ENCODE measurements around the gene DDIT3. TPM values are rescaled to one million over a fixed set of nuclear protein-coding genes. Genes with fewer than 3 reads are reported as not detected.
"Not testable (repeated sequence)": the region's sequence is repeated elsewhere in the genome, so short reads cannot be mapped to it uniquely, and the experiment has no call there.

Gene DDIT3
- polyA plus RNA-seq, 4 donors, result 41.1 to 105 (median 46.9) TPM

- not testable (repeated sequence) for DNase-seq; FAIRE-seq; H3K4me1 ChIP-seq (ENCODE audit: control insufficient read depth in 3 of 3, insufficient read depth in 2 of 3, low read depth in 1 of 3, low read length in 2 of 3); H3K4me3 ChIP-seq (ENCODE audit: low read depth in 1 of 3, low read length in 3 of 3); H3K9me3 ChIP-seq (ENCODE audit: control insufficient read depth in 2 of 2, insufficient read depth in 1 of 2, low read depth in 1 of 2, low read length in 1 of 2); H3K27ac ChIP-seq (ENCODE audit: low read depth in 1 of 3, low read length in 2 of 3); H3K27me3 ChIP-seq (ENCODE audit: control insufficient read depth in 3 of 3, insufficient read depth in 3 of 3, low read length in 3 of 3)
- H3K36me3 ChIP-seq (ENCODE audit: control insufficient read depth in 3 of 3, insufficient read depth in 2 of 3, low read depth in 1 of 3, low read length in 3 of 3), result peaks cover 11 to 46% (median 18%) of the 10 kb centered on the region in 3 donors
- 97 to 98% (median 98%) methylated on average over 38 to 45 of the region's 48 CpGs for WGBS, 3 donors
Observed at GRCh38 chr12:57495051-57495701, 25.1 kb downstream of the DDIT3 start.

- Histone ChIP-seq H3K36me3 (ENCODE audit: control insufficient read depth in 3 of 3, insufficient read depth in 2 of 3, low read depth in 1 of 3, low read length in 3 of 3) (peaks cover 5 to 41% (median 18%) of the 10 kb centered on the region in 3 donors), H3K4me1 (ENCODE audit: control insufficient read depth in 3 of 3, insufficient read depth in 2 of 3, low read depth in 1 of 3, low read length in 2 of 3) (peaks cover 0 to 6% (median 0%) of the 10 kb centered on the region in 3 donors), H3K27me3 (ENCODE audit: control insufficient read depth in 3 of 3, insufficient read depth in 3 of 3, low read length in 3 of 3) (no peaks in the 10 kb centered on the region), H3K9me3 (ENCODE audit: control insufficient read depth in 2 of 2, insufficient read depth in 1 of 2, low read depth in 1 of 2, low read length in 1 of 2) (no peaks in the 10 kb centered on the region), H3K4me3 (ENCODE audit: low read depth in 1 of 3, low read length in 3 of 3) (no peak overlapping the region), H3K27ac (ENCODE audit: low read depth in 1 of 3, low read length in 2 of 3) (no peak overlapping the region)
- 87 to 93% (median 89%) methylated on average over 15 of the region's 15 CpGs for WGBS, 3 donors
- DNase-seq (no peak), FAIRE-seq (no peak)
Observed at GRCh38 chr12:57491393-57492280, 28.7 kb downstream of the DDIT3 start.

DNA sequence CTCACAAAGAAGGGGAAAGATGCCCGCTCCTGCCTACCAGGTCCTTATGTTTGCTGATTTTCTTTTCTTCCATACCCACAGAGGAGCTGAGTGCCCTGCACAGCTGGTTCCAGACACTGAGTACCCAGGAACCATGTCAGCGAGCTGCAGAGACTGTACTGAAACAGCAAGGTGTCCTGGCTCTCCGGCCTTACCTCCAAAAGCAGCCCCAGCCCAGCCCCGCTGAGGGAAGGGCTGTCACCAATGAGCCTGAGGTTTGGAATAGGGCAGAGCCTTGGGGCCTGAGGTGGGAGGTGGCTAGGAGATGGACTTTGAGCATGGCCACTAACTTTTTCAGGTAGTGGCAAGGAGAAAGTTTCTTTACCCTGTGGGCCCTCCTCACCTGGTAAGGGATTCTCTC, 30.2 kb downstream of the DDIT3 start:
- FAIRE-seq, result no peak
- H3K27ac ChIP-seq (ENCODE audit: low read depth in 1 of 3, low read length in 2 of 3), result no peak overlapping the region

DNA sequence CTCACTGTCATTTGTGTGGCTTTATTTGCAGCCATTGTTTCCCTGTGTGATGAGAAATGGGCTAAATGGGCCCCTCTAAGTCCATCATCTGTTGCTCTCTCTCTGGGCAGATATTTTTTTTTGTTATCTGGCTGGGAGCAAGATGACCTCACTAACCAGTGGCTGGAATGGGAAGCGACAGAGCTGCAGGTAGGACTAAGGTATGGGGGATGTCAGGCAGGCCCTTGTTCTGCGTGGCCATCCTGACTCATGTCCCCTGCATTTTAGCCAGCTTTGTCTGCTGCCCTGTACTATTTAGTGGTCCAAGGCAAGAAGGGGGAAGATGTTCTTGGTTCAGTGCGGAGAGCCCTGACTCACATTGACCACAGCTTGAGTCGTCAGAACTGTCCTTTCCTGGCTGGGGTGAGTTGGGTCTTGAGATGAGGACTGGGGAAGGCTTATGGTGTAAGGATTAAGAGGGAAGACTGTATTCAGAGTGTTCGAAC, 31.1 kb downstream of the DDIT3 start:
- H3K27ac ChIP-seq (ENCODE audit: low read depth in 1 of 3, low read length in 2 of 3), result no peak overlapping the region
- DNase-seq (no peak), FAIRE-seq (no peak)
- H3K4me1 ChIP-seq (ENCODE audit: control insufficient read depth in 3 of 3, insufficient read depth in 2 of 3, low read depth in 1 of 3, low read length in 2 of 3), result peaks cover 0 to 6% (median 0%) of the 10 kb centered on the region in 3 donors
- 84 to 94% (median 92%) methylated on average over 5 of the region's 5 CpGs for WGBS, 3 donors
- H3K9me3 ChIP-seq (ENCODE audit: control insufficient read depth in 2 of 2, insufficient read depth in 1 of 2, low read depth in 1 of 2, low read length in 1 of 2), result no peaks in the 10 kb centered on the region
- H3K36me3 ChIP-seq (ENCODE audit: control insufficient read depth in 3 of 3, insufficient read depth in 2 of 3, low read depth in 1 of 3, low read length in 3 of 3), result peaks cover 5 to 31% (median 13%) of the 10 kb centered on the region in 3 donors
- peak overlapping the region in 2 of 3 donors; percentile 2 to 92 for H3K4me3 ChIP-seq (ENCODE audit: low read depth in 1 of 3, low read length in 3 of 3)
- no peaks in the 10 kb centered on the region for H3K27me3 ChIP-seq (ENCODE audit: control insufficient read depth in 3 of 3, insufficient read depth in 3 of 3, low read length in 3 of 3)

More for the DNA sequence above, 30.2 kb downstream of the DDIT3 start:
- peaks cover 0 to 6% (median 0%) of the 10 kb centered on the region in 3 donors for H3K4me1 ChIP-seq (ENCODE audit: control insufficient read depth in 3 of 3, insufficient read depth in 2 of 3, low read depth in 1 of 3, low read length in 2 of 3)
- H3K9me3 ChIP-seq (ENCODE audit: control insufficient read depth in 2 of 2, insufficient read depth in 1 of 2, low read depth in 1 of 2, low read length in 1 of 2), result no peaks in the 10 kb centered on the region
- H3K4me3 ChIP-seq (ENCODE audit: low read depth in 1 of 3, low read length in 3 of 3), result no peak overlapping the region
- no peaks in the 10 kb centered on the region for H3K27me3 ChIP-seq (ENCODE audit: control insufficient read depth in 3 of 3, insufficient read depth in 3 of 3, low read length in 3 of 3)
- peaks cover 5 to 31% (median 15%) of the 10 kb centered on the region in 3 donors for H3K36me3 ChIP-seq (ENCODE audit: control insufficient read depth in 3 of 3, insufficient read depth in 2 of 3, low read depth in 1 of 3, low read length in 3 of 3)
- WGBS, 3 donors, result 94 to 98% (median 97%) methylated on average over 4 of the region's 4 CpGs
- DNase-seq, result no peak

DNA sequence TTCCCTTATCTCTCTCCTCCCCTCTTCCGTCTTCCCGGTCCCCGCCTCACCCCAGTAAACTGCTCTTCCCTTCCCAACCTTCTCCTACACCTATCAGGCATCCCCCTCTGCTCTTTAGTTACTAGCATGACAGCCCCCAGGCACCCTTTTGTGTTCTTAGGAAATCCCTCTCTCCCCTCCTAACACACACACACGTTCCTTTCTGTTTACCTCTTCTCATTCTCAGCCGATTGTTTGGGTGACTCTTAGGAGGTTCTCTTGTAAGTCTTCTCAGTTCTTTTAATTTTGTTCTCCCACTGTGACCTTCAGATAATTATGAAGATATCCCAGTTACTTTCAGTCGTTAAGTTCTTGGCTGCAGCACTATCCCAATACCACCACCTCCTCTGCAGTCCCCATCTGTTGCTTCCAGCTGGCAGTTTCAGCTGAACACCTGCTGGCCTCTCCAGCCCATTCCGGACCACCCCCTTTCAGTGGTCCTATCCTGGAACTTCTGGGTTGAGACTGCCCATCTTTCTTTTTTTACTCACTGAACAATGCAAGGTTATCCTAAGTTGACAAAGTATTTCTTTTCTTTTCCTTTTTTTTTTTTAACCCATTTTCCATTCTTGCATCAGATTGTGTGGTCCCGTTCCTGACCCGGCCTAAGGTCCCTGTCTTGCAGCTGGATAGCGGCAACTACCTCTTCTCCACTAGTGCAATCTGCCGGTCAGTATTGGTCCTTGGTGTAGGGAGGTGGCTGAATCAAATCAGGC, 31.7 kb downstream of the DDIT3 start:
- Histone ChIP-seq H3K4me1 (ENCODE audit: control insufficient read depth in 3 of 3, insufficient read depth in 2 of 3, low read depth in 1 of 3, low read length in 2 of 3) (peaks cover 0 to 6% (median 0%) of the 10 kb centered on the region in 3 donors), H3K27me3 (ENCODE audit: control insufficient read depth in 3 of 3, insufficient read depth in 3 of 3, low read length in 3 of 3) (no peaks in the 10 kb centered on the region), H3K4me3 (ENCODE audit: low read depth in 1 of 3, low read length in 3 of 3) (peak overlapping the region; percentile 91 to 95 (median 92)), H3K9me3 (ENCODE audit: control insufficient read depth in 2 of 2, insufficient read depth in 1 of 2, low read depth in 1 of 2, low read length in 1 of 2) (no peaks in the 10 kb centered on the region), H3K27ac (ENCODE audit: low read depth in 1 of 3, low read length in 2 of 3) (peak overlapping the region; percentile 62 to 92 (median 67)), H3K36me3 (ENCODE audit: control insufficient read depth in 3 of 3, insufficient read depth in 2 of 3, low read depth in 1 of 3, low read length in 3 of 3) (peaks cover 5 to 27% (median 13%) of the 10 kb centered on the region in 3 donors)
- no peak for FAIRE-seq
- 25 to 30% (median 25%) methylated on average over 11 of the region's 11 CpGs for WGBS, 3 donors
- DNase-seq, result peak in 1 of 2 donors; percentile 17

DNA sequence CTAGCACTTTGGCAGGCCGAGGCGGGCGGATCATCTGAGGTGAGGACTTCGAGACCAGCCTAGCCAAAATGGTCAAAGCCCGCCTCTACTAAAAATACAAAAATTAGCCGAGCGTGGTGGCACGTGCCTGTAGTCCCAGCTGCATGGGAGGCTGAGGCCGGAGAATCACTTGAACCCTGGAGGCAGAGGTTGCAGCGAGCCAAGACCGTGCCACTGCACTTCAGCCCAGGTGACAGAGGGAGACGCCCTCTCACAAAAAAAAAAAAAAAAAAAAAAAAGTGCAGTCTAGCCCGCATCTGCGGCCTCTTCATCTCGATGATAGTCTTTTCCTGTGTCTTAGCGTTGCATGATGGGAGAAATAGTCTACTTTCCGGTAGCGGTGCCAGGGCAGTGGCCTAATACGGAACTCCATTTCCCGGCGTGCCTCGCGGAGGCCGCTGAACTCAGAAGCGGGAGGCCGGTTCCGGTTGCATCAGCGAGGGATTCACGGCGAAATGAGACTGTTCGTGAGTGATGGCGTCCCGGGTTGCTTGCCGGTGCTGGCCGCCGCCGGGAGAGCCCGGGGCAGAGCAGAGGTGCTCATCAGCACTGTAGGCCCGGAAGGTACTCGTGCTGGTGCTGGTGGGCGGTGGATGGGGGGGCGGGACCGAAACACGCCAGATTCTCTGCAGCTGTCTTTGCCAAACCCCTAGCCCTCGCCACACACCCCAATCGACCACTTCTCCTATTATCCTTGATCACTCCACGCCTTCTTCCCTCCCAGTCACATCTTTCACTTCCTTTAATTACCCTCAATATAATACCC, 32.5 kb downstream of the DDIT3 start, which contains the start of gene MARS1:
MARS1 (plus strand) TSS at position 472 of the 805 bp plus-strand sequence; CDS start at position 495, 23 bp downstream.
- Histone ChIP-seq H3K27ac (ENCODE audit: low read depth in 1 of 3, low read length in 2 of 3) (peak within 1 kb of the TSS; percentile 62 to 92 (median 67)), H3K4me1 (ENCODE audit: control insufficient read depth in 3 of 3, insufficient read depth in 2 of 3, low read depth in 1 of 3, low read length in 2 of 3) (peaks cover 0 to 6% (median 0%) of the 10 kb centered on the region in 3 donors), H3K4me3 (ENCODE audit: low read depth in 1 of 3, low read length in 3 of 3) (peak within 1 kb of the TSS; percentile 91 to 95 (median 92)), H3K36me3 (ENCODE audit: control insufficient read depth in 3 of 3, insufficient read depth in 2 of 3, low read depth in 1 of 3, low read length in 3 of 3) (peaks cover 5 to 26% (median 13%) of the 10 kb centered on the region in 3 donors), H3K9me3 (ENCODE audit: control insufficient read depth in 2 of 2, insufficient read depth in 1 of 2, low read depth in 1 of 2, low read length in 1 of 2) (no peaks in the 10 kb centered on the region), H3K27me3 (ENCODE audit: control insufficient read depth in 3 of 3, insufficient read depth in 3 of 3, low read length in 3 of 3) (no peaks in the 10 kb centered on the region)
- DNase-seq (peak; percentile 97 to 99), FAIRE-seq (no peak)
- 5 to 7% (median 5%) methylated on average over 44 to 47 of the region's 47 CpGs for WGBS, 3 donors

DNA sequence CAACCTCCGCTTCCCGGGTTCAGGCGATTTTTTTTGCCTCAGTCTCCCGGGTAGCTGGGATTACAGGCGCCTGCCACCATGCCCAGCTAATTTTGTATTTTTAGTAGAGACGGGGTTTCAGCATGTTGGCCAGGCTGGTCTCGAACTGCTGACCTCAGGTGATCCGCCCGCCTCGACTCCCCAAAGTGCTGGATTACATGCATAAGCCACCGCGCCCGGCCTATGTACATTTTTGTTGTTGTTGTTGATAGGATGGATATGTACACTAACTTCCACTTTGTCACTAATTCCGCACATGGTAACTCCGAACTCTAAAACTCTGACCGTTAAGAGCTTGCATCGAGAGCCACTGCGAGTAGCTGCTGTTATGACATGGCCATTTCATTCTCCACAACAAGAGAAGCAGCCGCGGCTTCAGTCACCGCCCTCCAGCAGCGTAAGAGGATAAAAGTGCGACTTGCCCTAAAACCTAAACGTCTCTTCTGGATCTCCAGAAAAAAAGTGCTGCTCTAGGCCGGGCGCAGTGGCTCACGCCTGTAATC, 33.2 kb downstream of the DDIT3 start:
- no peaks in the 10 kb centered on the region for H3K9me3 ChIP-seq (ENCODE audit: control insufficient read depth in 2 of 2, insufficient read depth in 1 of 2, low read depth in 1 of 2, low read length in 1 of 2)
- H3K27ac ChIP-seq (ENCODE audit: low read depth in 1 of 3, low read length in 2 of 3), result peak overlapping the region in 1 of 3 donors; percentile 20
- H3K4me3 ChIP-seq (ENCODE audit: low read depth in 1 of 3, low read length in 3 of 3), result peak overlapping the region in 1 of 3 donors; percentile 92
- FAIRE-seq (no peak), DNase-seq (no peak)
- H3K27me3 ChIP-seq (ENCODE audit: control insufficient read depth in 3 of 3, insufficient read depth in 3 of 3, low read length in 3 of 3), result no peaks in the 10 kb centered on the region
- H3K36me3 ChIP-seq (ENCODE audit: control insufficient read depth in 3 of 3, insufficient read depth in 2 of 3, low read depth in 1 of 3, low read length in 3 of 3), result peaks cover 5 to 21% (median 13%) of the 10 kb centered on the region in 3 donors
- 83 to 88% (median 84%) methylated on average over 27 of the region's 27 CpGs for WGBS, 3 donors
- peaks cover 0 to 6% (median 0%) of the 10 kb centered on the region in 3 donors for H3K4me1 ChIP-seq (ENCODE audit: control insufficient read depth in 3 of 3, insufficient read depth in 2 of 3, low read depth in 1 of 3, low read length in 2 of 3)
